ENCODE data around the gene NQO2.
A peak's percentile ranks its signal among the peaks of the same experiment; 100 is the strongest.

Gene NQO2

DNA sequence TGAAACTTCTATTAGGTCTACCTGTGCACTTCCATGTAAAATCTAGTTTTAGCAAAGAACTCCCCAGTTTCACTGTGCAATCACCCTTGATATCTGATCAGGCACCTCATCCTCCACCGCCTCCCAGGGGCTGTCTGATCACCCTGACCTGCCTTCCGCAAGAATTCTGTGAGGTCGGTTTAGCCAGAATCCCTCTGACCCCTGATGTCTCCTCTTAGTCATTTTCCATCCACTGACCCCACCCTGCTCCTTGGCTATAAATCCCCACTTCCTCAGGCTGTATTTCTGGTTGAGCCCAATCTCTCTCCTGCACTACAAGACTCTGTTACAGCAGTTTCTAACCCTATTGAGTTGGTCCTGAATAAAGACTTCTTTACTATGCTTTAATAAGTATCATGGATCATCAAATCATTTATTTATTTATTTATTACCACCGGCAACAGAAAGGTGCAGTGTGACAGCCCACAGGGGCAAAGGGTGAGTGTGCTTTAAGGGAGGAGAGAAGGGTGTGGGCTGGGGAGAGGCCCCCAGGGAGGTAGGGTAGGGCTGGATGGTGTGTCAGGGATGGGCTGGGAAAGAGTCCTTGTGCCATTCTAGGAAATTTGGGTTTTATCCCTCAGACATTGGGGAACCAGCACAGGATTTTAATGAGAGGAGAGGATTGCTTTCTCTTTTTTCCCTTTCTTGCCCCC is 17.1 kb upstream of the NQO2 start:
- no peak overlapping the region for H3K27ac ChIP-seq
- TF ChIP-seq ZFX (IDR thresholded peaks at IDR 0.05) = no peak

DNA sequence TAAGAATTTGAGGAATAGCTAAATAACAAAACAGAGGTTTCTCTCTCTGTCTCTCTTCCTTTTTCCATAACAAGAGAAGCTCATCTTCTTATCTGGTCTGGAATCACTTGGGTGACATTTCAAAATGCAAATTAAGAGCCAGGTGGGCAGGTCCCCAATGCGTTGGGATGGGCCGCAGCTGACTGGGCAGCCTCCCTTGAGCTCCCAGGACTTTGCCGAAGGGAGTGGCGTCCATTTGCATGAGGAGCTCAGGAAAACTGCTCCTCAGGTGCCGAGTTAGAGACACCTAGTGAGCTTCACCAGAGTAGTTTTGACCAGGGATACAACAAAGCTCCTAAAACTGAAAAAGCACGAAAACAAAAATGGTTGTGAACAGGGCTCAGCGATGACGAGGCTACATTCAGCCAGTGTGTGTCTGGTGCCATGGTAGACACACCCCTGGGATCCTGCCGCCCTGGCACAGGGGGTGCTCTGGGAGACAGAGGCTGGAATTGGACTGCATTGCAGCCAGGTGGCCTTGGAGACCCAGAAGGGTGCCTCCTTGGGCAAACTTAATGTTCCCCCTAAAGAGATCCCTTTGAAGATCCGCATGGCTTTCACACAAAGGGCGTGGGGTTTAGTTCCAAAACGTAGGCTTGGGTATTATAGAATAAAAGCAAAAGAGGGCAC is 14.8 kb upstream of the NQO2 start:
- no peak for TF ChIP-seq ZFX (IDR thresholded peaks at IDR 0.05)
- TF ChIP-seq, protein P1, sequence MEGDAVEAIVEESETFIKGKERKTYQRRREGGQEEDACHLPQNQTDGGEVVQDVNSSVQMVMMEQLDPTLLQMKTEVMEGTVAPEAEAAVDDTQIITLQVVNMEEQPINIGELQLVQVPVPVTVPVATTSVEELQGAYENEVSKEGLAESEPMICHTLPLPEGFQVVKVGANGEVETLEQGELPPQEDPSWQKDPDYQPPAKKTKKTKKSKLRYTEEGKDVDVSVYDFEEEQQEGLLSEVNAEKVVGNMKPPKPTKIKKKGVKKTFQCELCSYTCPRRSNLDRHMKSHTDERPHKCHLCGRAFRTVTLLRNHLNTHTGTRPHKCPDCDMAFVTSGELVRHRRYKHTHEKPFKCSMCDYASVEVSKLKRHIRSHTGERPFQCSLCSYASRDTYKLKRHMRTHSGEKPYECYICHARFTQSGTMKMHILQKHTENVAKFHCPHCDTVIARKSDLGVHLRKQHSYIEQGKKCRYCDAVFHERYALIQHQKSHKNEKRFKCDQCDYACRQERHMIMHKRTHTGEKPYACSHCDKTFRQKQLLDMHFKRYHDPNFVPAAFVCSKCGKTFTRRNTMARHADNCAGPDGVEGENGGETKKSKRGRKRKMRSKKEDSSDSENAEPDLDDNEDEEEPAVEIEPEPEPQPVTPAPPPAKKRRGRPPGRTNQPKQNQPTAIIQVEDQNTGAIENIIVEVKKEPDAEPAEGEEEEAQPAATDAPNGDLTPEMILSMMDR (conservative IDR thresholded peaks at IDR 0.05) = no peak
- H3K27ac ChIP-seq = no peak overlapping the region

DNA sequence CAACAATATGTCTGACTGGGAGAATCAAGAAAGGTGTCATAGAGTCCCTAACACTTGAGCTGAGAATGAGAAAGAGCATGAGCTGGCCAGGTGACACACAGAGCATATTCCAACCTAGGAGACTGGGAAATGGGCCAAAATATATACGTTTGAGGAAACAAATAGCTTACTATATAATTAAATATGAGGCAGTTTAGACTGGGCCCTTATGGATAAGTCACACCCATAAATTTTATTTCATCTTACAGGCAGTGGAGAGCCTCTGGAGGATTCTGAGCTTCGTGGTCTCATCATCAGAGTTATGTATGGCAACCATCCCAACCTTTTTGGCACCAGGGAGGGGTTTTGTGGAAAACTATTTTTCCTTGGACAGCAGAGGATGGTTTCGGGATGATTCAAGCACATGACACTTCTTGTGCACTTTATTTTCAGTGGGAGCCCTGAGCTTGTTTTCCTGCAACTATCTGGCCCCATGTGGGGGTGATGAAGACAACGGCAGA is 12.9 kb upstream of the NQO2 start:
- peak overlapping the region; percentile 94 for H3K27ac ChIP-seq
- TF ChIP-seq ZFX (IDR thresholded peaks at IDR 0.05) = no peak
- TF ChIP-seq, protein P1 (conservative IDR thresholded peaks at IDR 0.05) = no peak

DNA sequence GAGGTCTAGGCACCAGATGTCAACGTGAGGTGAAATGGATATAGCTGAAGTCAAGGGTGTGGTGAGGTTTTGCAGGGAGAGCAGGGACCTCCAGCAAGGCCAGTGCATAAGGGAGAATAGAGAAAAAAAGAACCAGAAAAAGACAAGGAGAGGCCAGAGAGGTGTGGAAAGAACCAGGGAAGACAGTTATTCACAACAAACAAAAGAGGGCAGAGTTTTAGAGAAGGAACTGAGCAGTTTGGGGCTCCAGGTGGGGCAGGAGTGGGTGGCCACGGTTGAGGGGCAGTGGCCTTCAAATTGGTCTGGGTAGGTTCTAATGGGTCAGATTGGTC is 11.6 kb upstream of the NQO2 start:
- TF ChIP-seq, protein P1 (conservative IDR thresholded peaks at IDR 0.05) = no peak
- TF ChIP-seq ZFX (IDR thresholded peaks at IDR 0.05) = no peak
- H3K27ac ChIP-seq = peak overlapping the region; percentile 94

DNA sequence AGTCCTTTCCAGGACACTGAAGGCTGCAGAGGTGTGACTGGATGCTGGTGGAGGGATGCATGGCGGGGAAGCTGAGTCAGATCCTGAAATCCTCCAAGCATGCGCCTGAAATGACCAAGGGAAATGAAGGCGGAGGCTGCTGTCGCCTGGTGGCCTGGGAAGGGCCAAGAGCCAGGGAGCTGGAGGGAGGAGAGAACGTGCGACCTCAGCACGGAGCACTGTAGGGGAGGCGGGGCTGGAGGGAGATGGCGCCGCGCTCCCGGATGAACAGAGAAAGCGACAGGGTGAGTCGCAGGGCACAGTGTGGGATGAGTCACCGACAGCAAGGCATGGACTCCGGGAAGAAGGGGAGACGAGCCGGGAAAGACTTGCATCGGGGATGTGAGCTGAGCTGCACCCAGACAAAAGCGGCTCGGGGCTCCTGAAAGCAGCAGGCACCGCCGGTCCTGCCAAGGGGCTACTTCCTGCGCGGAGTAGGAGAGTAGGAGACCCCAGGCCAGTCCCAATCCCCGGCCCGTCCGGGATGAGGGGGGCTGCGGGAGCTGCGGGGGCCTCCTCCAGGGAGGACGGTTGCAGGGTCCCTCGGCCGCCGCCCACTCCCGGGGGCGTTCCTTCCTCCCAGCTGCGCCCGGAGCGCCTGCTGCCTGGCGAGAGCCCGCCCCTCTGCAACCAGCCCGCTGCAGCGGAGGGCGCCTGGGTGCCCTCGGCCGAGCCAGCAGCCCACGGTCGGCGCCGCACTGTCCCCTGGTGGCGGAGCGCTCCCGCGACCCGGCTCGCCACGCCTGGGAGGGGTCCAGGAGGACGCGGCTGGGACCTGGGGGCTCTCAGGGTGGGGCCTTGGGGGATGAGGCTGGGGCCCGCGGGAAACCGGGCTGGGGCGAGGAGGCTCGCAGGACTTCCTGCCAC is 11.0 kb upstream of the NQO2 start:
- H3K27ac ChIP-seq = peak overlapping the region; percentile 94
- TF ChIP-seq, protein P1 (conservative IDR thresholded peaks at IDR 0.05) = peak; percentile 96
- TF ChIP-seq ZFX (IDR thresholded peaks at IDR 0.05) = no peak

DNA sequence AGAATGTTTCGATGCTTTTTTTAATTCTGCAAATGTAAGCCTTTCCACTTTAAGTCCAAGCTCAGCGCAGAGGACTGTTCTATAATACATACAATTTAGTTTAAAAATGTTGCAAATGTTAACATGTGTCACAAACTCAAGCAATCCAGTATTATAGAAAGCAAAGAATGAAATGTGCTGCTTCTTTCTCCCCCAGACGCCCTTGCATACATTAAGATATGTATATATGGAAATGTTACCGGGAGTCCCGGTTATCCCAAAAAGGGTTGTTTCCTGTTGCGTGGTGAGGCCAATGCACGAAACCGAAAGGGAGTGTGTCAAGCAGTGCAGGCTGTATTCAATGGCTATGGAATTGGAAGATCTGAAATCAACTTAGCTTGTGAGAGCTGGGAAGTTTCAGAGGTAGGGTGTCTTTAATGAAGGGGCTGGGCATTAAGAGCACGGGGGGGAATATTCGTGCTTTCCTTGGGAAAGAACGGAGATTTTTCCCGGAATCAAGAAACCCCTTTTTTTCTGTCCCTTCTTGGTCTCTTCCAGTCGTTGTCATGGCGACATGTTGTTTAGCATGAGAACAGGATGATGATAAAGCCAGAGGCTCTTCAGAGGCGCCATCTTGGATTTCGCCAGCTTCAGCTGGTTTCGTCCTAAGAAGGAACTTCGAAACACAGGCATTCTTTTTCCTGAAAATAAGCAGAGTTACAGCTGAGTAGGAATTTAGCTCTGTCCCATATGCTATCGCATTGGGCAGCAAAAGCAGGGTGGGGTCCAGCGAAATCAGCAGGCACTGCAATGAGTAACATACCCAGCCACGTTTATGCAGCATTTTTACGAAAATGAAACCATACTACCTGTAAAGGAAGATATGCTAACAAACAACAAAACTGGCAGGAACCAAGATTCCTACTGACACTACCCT is 10.1 kb upstream of the NQO2 start:
- H3K27ac ChIP-seq = peak overlapping the region; percentile 94
- no peak for TF ChIP-seq ZFX (IDR thresholded peaks at IDR 0.05)
- TF ChIP-seq, protein P1 (conservative IDR thresholded peaks at IDR 0.05) = peak; percentile 57

Measured in C4-2B (cell line).